Osteoblast (primary cell): ENCODE results near the gene SUSD3. TPM values are rescaled to one million over a fixed set of nuclear protein-coding genes. Genes with fewer than 3 reads are reported as not detected.

Experiments
- DNase-seq: peaks from one replicate; pipeline ENCODE4 v3.0.0; 2011; ENCODE audit warnings: low spot score, mixed read lengths; ENCODE audit not compliant: insufficient read length; ENCODE audit errors: missing footprints
- H2AFZ ChIP-seq: 2 replicates; pipeline ENCODE4 v1.6.0; 2011; ENCODE audit warnings: mild to moderate bottlenecking, low read length
- H3K27ac ChIP-seq: 2 replicates; pipeline ENCODE4 v1.5.1; 2011; ENCODE audit warnings: mild to moderate bottlenecking, low read depth, low read length, moderate library complexity
- H3K27me3 ChIP-seq: 2 replicates; pipeline ENCODE4 v1.6.0; 2012; ENCODE audit warnings: mild to moderate bottlenecking, control low read depth, inconsistent platforms, low read length, moderate library complexity; ENCODE audit not compliant: insufficient read depth
- H3K36me3 ChIP-seq: 2 replicates; pipeline ENCODE4 v1.5.1; 2011; ENCODE audit warnings: mild to moderate bottlenecking, low read length, control low read depth, moderate library complexity; ENCODE audit not compliant: insufficient read depth
- H3K4me1 ChIP-seq: 2 replicates; pipeline ENCODE4 v1.5.1; 2011; ENCODE audit warnings: mild to moderate bottlenecking, low read length, control low read depth, moderate library complexity; ENCODE audit not compliant: insufficient read depth
- H3K4me2 ChIP-seq: 2 replicates; pipeline ENCODE4 v1.6.0; 2011; ENCODE audit warnings: mild to moderate bottlenecking, low read length; ENCODE audit not compliant: insufficient read depth
- H3K4me3 ChIP-seq: fragments of 200-600 bp; sonication (generic); 3 replicates; pipeline ENCODE4 v1.5.1; 2012; ENCODE audit warnings: mild to moderate bottlenecking, low read length, inconsistent platforms; ENCODE audit not compliant: insufficient read depth
- H3K79me2 ChIP-seq: 2 replicates; pipeline ENCODE4 v1.6.0; 2012; ENCODE audit warnings: mild to moderate bottlenecking, low read length, control low read depth, inconsistent platforms; ENCODE audit not compliant: insufficient read depth
- H3K9me3 ChIP-seq: 2 replicates; pipeline ENCODE4 v1.5.1; 2011; ENCODE audit warnings: low read depth, low read length, control low read depth
- H4K20me1 ChIP-seq: 2 replicates; pipeline ENCODE4 v1.6.0; 2012; ENCODE audit warnings: mild to moderate bottlenecking, low read length, control low read depth; ENCODE audit not compliant: insufficient read depth
- CTCF ChIP-seq: IDR thresholded peaks from 2 replicates; pipeline ENCODE4 v1.5.1; 2011; ENCODE audit warnings: mild to moderate bottlenecking, low read depth, low read length, moderate library complexity; ENCODE audit errors: extremely low read depth
- total RNA-seq: library from RNA; depleted of rRNA; stranded (reverse); fragments of >200 nt; gene quantifications from 2 replicates; pipeline ENCODE4 v1.2.3, GENCODE V29; 2012

The SUSD3 gene
- total RNA-seq, 1 donor = 0.36 TPM

- H3K4me3 ChIP-seq = no peak overlapping the region
- H2AFZ ChIP-seq = no peak overlapping the region
- H3K36me3 ChIP-seq = no peaks in the 10 kb centered on the region
- no peak for TF ChIP-seq CTCF
- no peaks in the 10 kb centered on the region for H4K20me1 ChIP-seq
- H3K4me2 ChIP-seq = no peak overlapping the region
- peaks cover 20% of the 10 kb centered on the region for H3K4me1 ChIP-seq
- no peaks in the 10 kb centered on the region for H3K27me3 ChIP-seq
- H3K9me3 ChIP-seq = no peaks in the 10 kb centered on the region
- DNase-seq = no peak
- no peaks in the 10 kb centered on the region for H3K79me2 ChIP-seq
- H3K27ac ChIP-seq = no peak overlapping the region
Measured at GRCh38 chr9:93077367-93077766, 18.9 kb downstream of the SUSD3 start.

GRCh38 chr9:93077811-93078210 is 19.3 kb downstream of the SUSD3 start:
- no peaks in the 10 kb centered on the region for H3K36me3 ChIP-seq
- no peak overlapping the region for H2AFZ ChIP-seq
- no peak overlapping the region for H3K4me2 ChIP-seq
- H3K27me3 ChIP-seq = no peaks in the 10 kb centered on the region
- TF ChIP-seq CTCF = no peak
- no peak for DNase-seq
- H3K27ac ChIP-seq = no peak overlapping the region
- H4K20me1 ChIP-seq = no peaks in the 10 kb centered on the region
- no peaks in the 10 kb centered on the region for H3K9me3 ChIP-seq
- H3K79me2 ChIP-seq = no peaks in the 10 kb centered on the region
- no peak overlapping the region for H3K4me3 ChIP-seq
- H3K4me1 ChIP-seq = peaks cover 16% of the 10 kb centered on the region

- Histone ChIP-seq H2AFZ (no peak overlapping the region), H3K4me1 (peaks cover 15% of the 10 kb centered on the region), H4K20me1 (no peaks in the 10 kb centered on the region), H3K27ac (no peak overlapping the region), H3K36me3 (no peaks in the 10 kb centered on the region), H3K27me3 (no peaks in the 10 kb centered on the region), H3K4me3 (no peak overlapping the region), H3K4me2 (no peak overlapping the region), H3K79me2 (no peaks in the 10 kb centered on the region), H3K9me3 (no peaks in the 10 kb centered on the region)
- DNase-seq = no peak
- TF ChIP-seq CTCF = no peak
Measured at GRCh38 chr9:93079371-93079770, 20.9 kb downstream of the SUSD3 start.

- Histone ChIP-seq H2AFZ (no peak overlapping the region), H3K4me1 (peaks cover 15% of the 10 kb centered on the region), H3K9me3 (no peaks in the 10 kb centered on the region), H4K20me1 (no peaks in the 10 kb centered on the region), H3K27me3 (no peaks in the 10 kb centered on the region), H3K79me2 (no peaks in the 10 kb centered on the region), H3K4me3 (no peak overlapping the region), H3K27ac (peak overlapping the region; percentile 23), H3K4me2 (no peak overlapping the region), H3K36me3 (no peaks in the 10 kb centered on the region)
- no peak for TF ChIP-seq CTCF
- DNase-seq = no peak
Measured at GRCh38 chr9:93080406-93080805, 21.9 kb downstream of the SUSD3 start.
